WTC11 (cell line): Measurements from ENCODE around the gene FOXD1. TPM values are rescaled to one million over a fixed set of nuclear protein-coding genes. Genes with fewer than 3 reads are reported as not detected.
A peak's percentile ranks its signal among the peaks of the same experiment; 100 is the strongest.

Experiments used
- ATAC-seq: fragments of 200-7000 bp; cut with Tn5 transposase; 2 replicates; pipeline ENCODE4 v1.10.0; 2021; ENCODE audit warnings: mild to moderate bottlenecking, moderate library complexity
- CTCF ChIA-PET: fragments of 300-600 bp; sonication (Branson Sonifier 250); formaldehyde crosslinking; loops from one replicate; lab custom pipeline; 2021; ENCODE audit warnings: antibody characterized with exemption; lab: Charles Lee
- POLR2A ChIA-PET: fragments of 350-600 bp; sonication (Branson Sonifier 250); formaldehyde crosslinking; loops from one replicate; lab custom pipeline; 2021; ENCODE audit warnings: antibody characterized with exemption; lab: Charles Lee
- DNase-seq: peaks from one replicate; pipeline ENCODE4 v3.0.0; 2021; ENCODE audit warnings: low spot score
- H3K27ac Mint-ChIP-seq: 2 replicates; pipeline ENCODE4 v1.8.0; 2021; ENCODE audit warnings: mixed read lengths
- H3K27me3 Mint-ChIP-seq: 2 replicates; pipeline ENCODE4 v1.8.0; 2021; ENCODE audit warnings: low read depth, mild to moderate bottlenecking, moderate library complexity, mixed read lengths
- H3K36me3 Mint-ChIP-seq: 2 replicates; pipeline ENCODE4 v1.8.0; 2021; ENCODE audit warnings: mixed read lengths
- H3K4me1 Mint-ChIP-seq: 2 replicates; pipeline ENCODE4 v1.8.0; 2022; ENCODE audit warnings: mixed read lengths
- H3K4me3 Mint-ChIP-seq: 2 replicates; pipeline ENCODE4 v1.8.0; 2021; ENCODE audit warnings: mild to moderate bottlenecking, moderate library complexity, mixed read lengths
- H3K9me3 Mint-ChIP-seq: 2 replicates; pipeline ENCODE4 v1.8.0; 2021; ENCODE audit warnings: mixed read lengths
- CDX4 ChIP-seq: fragments of 250-450 bp; sonication (Bioruptor Pico); IDR thresholded peaks from 2 replicates; pipeline ENCODE4 v1.9.0; 2021; ENCODE audit warnings: moderate library complexity, mild to moderate bottlenecking, inconsistent platforms, borderline replicate concordance
- ESRRA ChIP-seq: sonication (generic); formaldehyde crosslinking; IDR thresholded peaks from 2 replicates; pipeline ENCODE4 v1.8.1; 2022; ENCODE audit warnings: mild to moderate bottlenecking, missing genetic modification reagents, borderline replicate concordance
- FOXJ3 ChIP-seq: sonication (generic); formaldehyde crosslinking; IDR thresholded peaks from 2 replicates; pipeline ENCODE4 v1.9.0; 2021; ENCODE audit warnings: missing genetic modification reagents, mild to moderate bottlenecking, borderline replicate concordance
- GABPB1 ChIP-seq: sonication (generic); formaldehyde crosslinking; IDR thresholded peaks from 2 replicates; pipeline ENCODE4 v1.8.1; 2023; ENCODE audit warnings: mild to moderate bottlenecking, missing genetic modification reagents
- JAZF1 ChIP-seq: fragments of 250-450 bp; sonication (Bioruptor Pico); IDR thresholded peaks from 2 replicates; pipeline ENCODE4 v1.9.0; 2021; ENCODE audit warnings: moderate library complexity, mild to moderate bottlenecking, inconsistent platforms
- NFYB ChIP-seq: sonication (generic); formaldehyde crosslinking; conservative IDR thresholded peaks from 2 replicates; pipeline ENCODE4 v1.8.0; 2022; ENCODE audit warnings: low read depth, missing genetic modification reagents
- NR2C2 ChIP-seq: sonication (generic); formaldehyde crosslinking; IDR thresholded peaks from 2 replicates; pipeline ENCODE4 v1.8.0; 2022; ENCODE audit warnings: mild to moderate bottlenecking, missing genetic modification reagents
- SMAD3 ChIP-seq: sonication (generic); formaldehyde crosslinking; IDR thresholded peaks from 2 replicates; pipeline ENCODE4 v1.8.0; 2022; ENCODE audit warnings: missing genetic modification reagents, mild to moderate bottlenecking, borderline replicate concordance
- TEAD4 ChIP-seq: sonication (generic); formaldehyde crosslinking; IDR thresholded peaks from 2 replicates; pipeline ENCODE4 v1.8.0; 2022; ENCODE audit warnings: mild to moderate bottlenecking, missing genetic modification reagents
- USF2 ChIP-seq: sonication (generic); formaldehyde crosslinking; IDR thresholded peaks from 2 replicates; pipeline ENCODE4 v1.8.1; 2023; ENCODE audit warnings: mild to moderate bottlenecking, missing genetic modification reagents, moderate library complexity
- ZNF138 ChIP-seq: sonication (generic); formaldehyde crosslinking; conservative IDR thresholded peaks from 2 replicates; pipeline ENCODE4 v1.8.1; 2022; ENCODE audit warnings: mild to moderate bottlenecking, moderate library complexity, missing genetic modification reagents
- ZNF232 ChIP-seq: sonication (generic); formaldehyde crosslinking; IDR thresholded peaks from 2 replicates; pipeline ENCODE4 v1.8.0; 2022; ENCODE audit warnings: mild to moderate bottlenecking, missing genetic modification reagents
- ZNF425 ChIP-seq: fragments of 250-450 bp; sonication (Bioruptor Pico); conservative IDR thresholded peaks from 2 replicates; pipeline ENCODE4 v1.9.0; 2021; ENCODE audit warnings: mild to moderate bottlenecking
- total RNA-seq: library from RNA; stranded (reverse); gene quantifications from 3 replicates; pipeline ENCODE4 v1.2.3, GENCODE V29; 2021
- TF ChIP-seq, protein P1 (sequence below): sonication (generic); formaldehyde crosslinking; IDR thresholded peaks from 2 replicates; pipeline ENCODE4 v1.8.1; 2023; ENCODE audit warnings: mild to moderate bottlenecking, missing genetic modification reagents
- TF ChIP-seq, protein P2 (sequence below): sonication (generic); formaldehyde crosslinking; conservative IDR thresholded peaks from 2 replicates; pipeline ENCODE4 v1.8.1; 2023; ENCODE audit warnings: mild to moderate bottlenecking, low read depth, missing genetic modification reagents, moderate library complexity
- TF ChIP-seq, protein P3 (sequence below): sonication (generic); formaldehyde crosslinking; IDR thresholded peaks from 2 replicates; pipeline ENCODE4 v1.8.0; 2023; ENCODE audit warnings: missing genetic modification reagents
- TF ChIP-seq, protein P4 (sequence below): sonication (generic); formaldehyde crosslinking; IDR thresholded peaks from 2 replicates; pipeline ENCODE4 v1.8.1; 2023; ENCODE audit warnings: mild to moderate bottlenecking, missing genetic modification reagents
- TF ChIP-seq, protein P5 (sequence below): fragments of 250-450 bp; sonication (Bioruptor Pico); IDR thresholded peaks from 2 replicates; pipeline ENCODE4 v1.8.0; 2021; ENCODE audit warnings: mild to moderate bottlenecking

FOXD1 gene
- total RNA-seq, 1 experiment from 2014 or later: 10.3 TPM

DNA sequence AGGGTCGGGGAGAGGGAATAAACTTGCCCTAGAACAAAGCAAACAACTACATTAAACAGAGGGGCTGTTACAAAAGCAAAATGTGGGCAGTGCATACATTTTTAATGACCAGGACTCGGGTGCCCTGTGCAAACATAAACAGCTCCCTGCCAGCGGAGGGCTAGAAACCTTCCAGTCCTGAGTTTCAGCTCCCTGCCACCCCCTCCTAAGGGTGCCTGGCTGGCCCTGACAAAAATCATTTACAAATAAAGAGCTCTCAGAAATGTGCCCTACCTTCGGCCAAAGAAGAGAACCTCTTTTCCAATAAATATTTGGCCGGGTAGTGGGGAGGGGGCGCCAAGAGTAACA is 29.5 kb downstream of the FOXD1 start:
- Mint-ChIP-seq H3K27ac (no peak overlapping the region), H3K9me3 (peaks cover 14% of the 10 kb centered on the region), H3K36me3 (peaks cover 9% of the 10 kb centered on the region), H3K4me1 (peaks cover 19% of the 10 kb centered on the region), H3K4me3 (peak overlapping the region; percentile 68), H3K27me3 (peaks cover 90% of the 10 kb centered on the region)
- CTCF ChIA-PET: interaction anchor here (0.7 to 4.6 kb wide), 14 partner anchors 13 to 203 kb away, joined by 3 to 28 read pairs (median 4); partner anchors contain the start of gene FOXD1
- TF ChIP-seq GABPB1 (CRISPR knock-in tag): no peak
- no peak for TF ChIP-seq USF2 (CRISPR knock-in tag)
- no peak for DNase-seq
- POLR2A ChIA-PET: interaction anchor here (1.2 kb wide), 2 partner anchors 17 to 29 kb away, joined by 3 to 4 read pairs; partner anchors contain the start of gene FOXD1
- peak; percentile 18 for ATAC-seq

- DNase-seq (no peak), ATAC-seq (no peak)
- H3K27me3 Mint-ChIP-seq: peaks cover 83% of the 10 kb centered on the region
- peaks cover 23% of the 10 kb centered on the region for H3K4me1 Mint-ChIP-seq
- ChIA-PET CTCF (interaction anchor here (0.8 to 4.6 kb wide), 8 partner anchors 14 to 119 kb away, joined by 3 to 28 read pairs (median 4); partner anchors contain the start of gene FOXD1), POLR2A (no interaction called here)
- TF ChIP-seq, protein P1, sequence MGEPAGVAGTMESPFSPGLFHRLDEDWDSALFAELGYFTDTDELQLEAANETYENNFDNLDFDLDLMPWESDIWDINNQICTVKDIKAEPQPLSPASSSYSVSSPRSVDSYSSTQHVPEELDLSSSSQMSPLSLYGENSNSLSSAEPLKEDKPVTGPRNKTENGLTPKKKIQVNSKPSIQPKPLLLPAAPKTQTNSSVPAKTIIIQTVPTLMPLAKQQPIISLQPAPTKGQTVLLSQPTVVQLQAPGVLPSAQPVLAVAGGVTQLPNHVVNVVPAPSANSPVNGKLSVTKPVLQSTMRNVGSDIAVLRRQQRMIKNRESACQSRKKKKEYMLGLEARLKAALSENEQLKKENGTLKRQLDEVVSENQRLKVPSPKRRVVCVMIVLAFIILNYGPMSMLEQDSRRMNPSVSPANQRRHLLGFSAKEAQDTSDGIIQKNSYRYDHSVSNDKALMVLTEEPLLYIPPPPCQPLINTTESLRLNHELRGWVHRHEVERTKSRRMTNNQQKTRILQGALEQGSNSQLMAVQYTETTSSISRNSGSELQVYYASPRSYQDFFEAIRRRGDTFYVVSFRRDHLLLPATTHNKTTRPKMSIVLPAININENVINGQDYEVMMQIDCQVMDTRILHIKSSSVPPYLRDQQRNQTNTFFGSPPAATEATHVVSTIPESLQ: no peak
- TF ChIP-seq, protein P2, sequence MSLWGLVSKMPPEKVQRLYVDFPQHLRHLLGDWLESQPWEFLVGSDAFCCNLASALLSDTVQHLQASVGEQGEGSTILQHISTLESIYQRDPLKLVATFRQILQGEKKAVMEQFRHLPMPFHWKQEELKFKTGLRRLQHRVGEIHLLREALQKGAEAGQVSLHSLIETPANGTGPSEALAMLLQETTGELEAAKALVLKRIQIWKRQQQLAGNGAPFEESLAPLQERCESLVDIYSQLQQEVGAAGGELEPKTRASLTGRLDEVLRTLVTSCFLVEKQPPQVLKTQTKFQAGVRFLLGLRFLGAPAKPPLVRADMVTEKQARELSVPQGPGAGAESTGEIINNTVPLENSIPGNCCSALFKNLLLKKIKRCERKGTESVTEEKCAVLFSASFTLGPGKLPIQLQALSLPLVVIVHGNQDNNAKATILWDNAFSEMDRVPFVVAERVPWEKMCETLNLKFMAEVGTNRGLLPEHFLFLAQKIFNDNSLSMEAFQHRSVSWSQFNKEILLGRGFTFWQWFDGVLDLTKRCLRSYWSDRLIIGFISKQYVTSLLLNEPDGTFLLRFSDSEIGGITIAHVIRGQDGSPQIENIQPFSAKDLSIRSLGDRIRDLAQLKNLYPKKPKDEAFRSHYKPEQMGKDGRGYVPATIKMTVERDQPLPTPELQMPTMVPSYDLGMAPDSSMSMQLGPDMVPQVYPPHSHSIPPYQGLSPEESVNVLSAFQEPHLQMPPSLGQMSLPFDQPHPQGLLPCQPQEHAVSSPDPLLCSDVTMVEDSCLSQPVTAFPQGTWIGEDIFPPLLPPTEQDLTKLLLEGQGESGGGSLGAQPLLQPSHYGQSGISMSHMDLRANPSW (CRISPR knock-in tag): no peak
- TF ChIP-seq ZNF232 (CRISPR knock-in tag) (no peak), NR2C2 (CRISPR knock-in tag) (no peak), ESRRA (CRISPR knock-in tag) (no peak), JAZF1 (no peak), CDX4 (CRISPR knock-in tag) (no peak), ZNF138 (no peak), NFYB (CRISPR knock-in tag) (no peak), ZNF425 (CRISPR knock-in tag) (no peak), FOXJ3 (CRISPR knock-in tag) (no peak), TEAD4 (CRISPR knock-in tag) (no peak), SMAD3 (CRISPR knock-in tag) (no peak)
- TF ChIP-seq, protein P3, sequence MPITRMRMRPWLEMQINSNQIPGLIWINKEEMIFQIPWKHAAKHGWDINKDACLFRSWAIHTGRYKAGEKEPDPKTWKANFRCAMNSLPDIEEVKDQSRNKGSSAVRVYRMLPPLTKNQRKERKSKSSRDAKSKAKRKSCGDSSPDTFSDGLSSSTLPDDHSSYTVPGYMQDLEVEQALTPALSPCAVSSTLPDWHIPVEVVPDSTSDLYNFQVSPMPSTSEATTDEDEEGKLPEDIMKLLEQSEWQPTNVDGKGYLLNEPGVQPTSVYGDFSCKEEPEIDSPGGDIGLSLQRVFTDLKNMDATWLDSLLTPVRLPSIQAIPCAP (CRISPR knock-in tag): no peak
- TF ChIP-seq, protein P4, sequence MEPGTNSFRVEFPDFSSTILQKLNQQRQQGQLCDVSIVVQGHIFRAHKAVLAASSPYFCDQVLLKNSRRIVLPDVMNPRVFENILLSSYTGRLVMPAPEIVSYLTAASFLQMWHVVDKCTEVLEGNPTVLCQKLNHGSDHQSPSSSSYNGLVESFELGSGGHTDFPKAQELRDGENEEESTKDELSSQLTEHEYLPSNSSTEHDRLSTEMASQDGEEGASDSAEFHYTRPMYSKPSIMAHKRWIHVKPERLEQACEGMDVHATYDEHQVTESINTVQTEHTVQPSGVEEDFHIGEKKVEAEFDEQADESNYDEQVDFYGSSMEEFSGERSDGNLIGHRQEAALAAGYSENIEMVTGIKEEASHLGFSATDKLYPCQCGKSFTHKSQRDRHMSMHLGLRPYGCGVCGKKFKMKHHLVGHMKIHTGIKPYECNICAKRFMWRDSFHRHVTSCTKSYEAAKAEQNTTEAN (CRISPR knock-in tag): no peak
- TF ChIP-seq, protein P5, sequence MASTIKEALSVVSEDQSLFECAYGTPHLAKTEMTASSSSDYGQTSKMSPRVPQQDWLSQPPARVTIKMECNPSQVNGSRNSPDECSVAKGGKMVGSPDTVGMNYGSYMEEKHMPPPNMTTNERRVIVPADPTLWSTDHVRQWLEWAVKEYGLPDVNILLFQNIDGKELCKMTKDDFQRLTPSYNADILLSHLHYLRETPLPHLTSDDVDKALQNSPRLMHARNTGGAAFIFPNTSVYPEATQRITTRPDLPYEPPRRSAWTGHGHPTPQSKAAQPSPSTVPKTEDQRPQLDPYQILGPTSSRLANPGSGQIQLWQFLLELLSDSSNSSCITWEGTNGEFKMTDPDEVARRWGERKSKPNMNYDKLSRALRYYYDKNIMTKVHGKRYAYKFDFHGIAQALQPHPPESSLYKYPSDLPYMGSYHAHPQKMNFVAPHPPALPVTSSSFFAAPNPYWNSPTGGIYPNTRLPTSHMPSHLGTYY (CRISPR knock-in tag): no peak
- H3K4me3 Mint-ChIP-seq: no peak overlapping the region
- peaks cover 9% of the 10 kb centered on the region for H3K36me3 Mint-ChIP-seq
- peaks cover 15% of the 10 kb centered on the region for H3K9me3 Mint-ChIP-seq
- H3K27ac Mint-ChIP-seq: no peak overlapping the region
Measured at GRCh38 chr5:73418244-73418691, 30.3 kb downstream of the FOXD1 start.
